Measurements from ENCODE around the gene ALDH7A1. TPM values are rescaled to one million over a fixed set of nuclear protein-coding genes. Genes with fewer than 3 reads are reported as not detected.

Gene ALDH7A1
- total and polyA plus RNA-seq, 12 donors, result 19.5 to 65.7 (median 48.4) TPM

- peaks cover 0 to 32% (median 12%) of the 10 kb centered on the region in 9 donors for H3K4me1 ChIP-seq
- no peak overlapping the region for H3K4me3 ChIP-seq
- no peaks in the 10 kb centered on the region for H3K9me3 ChIP-seq
- peak overlapping the region in 3 of 10 donors; percentile 24 to 50 (median 42) for H3K27ac ChIP-seq
- 68 to 86% methylated on average over 4 of the region's 4 CpGs for WGBS, 2 donors
- intact Hi-C loops (cut with DNase I), result no loop called here
- H3K36me3 ChIP-seq, result no peaks in the 10 kb centered on the region
- no peak for TF ChIP-seq CTCF (IDR thresholded peaks at IDR 0.05)
- ATAC-seq (no peak), DNase-seq (no peak)
- no peaks in the 10 kb centered on the region for H3K27me3 ChIP-seq
Measured at GRCh38 chr5:126513703-126514102, 81.3 kb downstream of the ALDH7A1 start.

GRCh38 chr5:126513302-126513701, 81.7 kb downstream of the ALDH7A1 start:
- no peak for TF ChIP-seq CTCF (IDR thresholded peaks at IDR 0.05)
- peaks cover 0 to 36% (median 16%) of the 10 kb centered on the region in 9 donors for H3K4me1 ChIP-seq
- H3K27ac ChIP-seq, result peak overlapping the region in 3 of 10 donors; percentile 24 to 50 (median 42)
- ATAC-seq (no peak), DNase-seq (no peak)
- no peaks in the 10 kb centered on the region for H3K36me3 ChIP-seq
- H3K27me3 ChIP-seq, result no peaks in the 10 kb centered on the region
- H3K9me3 ChIP-seq, result no peaks in the 10 kb centered on the region
- no peak overlapping the region for H3K4me3 ChIP-seq
- intact Hi-C loops (cut with DNase I), result no loop called here
- WGBS, 2 donors, result 88 to 90% methylated on average over 2 of the region's 2 CpGs

GRCh38 chr5:126512451-126512850, 82.6 kb downstream of the ALDH7A1 start:
- WGBS, 2 donors, result 94 to 97% methylated on average over 3 of the region's 3 CpGs
- no peak for ATAC-seq
- no peak overlapping the region for H3K4me3 ChIP-seq

GRCh38 chr5:126511961-126512360, 83.1 kb downstream of the ALDH7A1 start:
- 100% methylated on average over 1 of the region's 1 CpG for WGBS, 2 donors

More at GRCh38 chr5:126512451-126512850, 82.6 kb downstream of the ALDH7A1 start:
- H3K27ac ChIP-seq, result no peak overlapping the region
- DNase-seq, result no peak
- no peaks in the 10 kb centered on the region for H3K9me3 ChIP-seq
- H3K4me1 ChIP-seq, result peaks cover 0 to 40% (median 17%) of the 10 kb centered on the region in 9 donors
- no peak for TF ChIP-seq CTCF (IDR thresholded peaks at IDR 0.05)
- intact Hi-C loops (cut with DNase I), result no loop called here
- H3K36me3 ChIP-seq, result no peaks in the 10 kb centered on the region
- H3K27me3 ChIP-seq, result no peaks in the 10 kb centered on the region

More at GRCh38 chr5:126511961-126512360, 83.1 kb downstream of the ALDH7A1 start:
- DNase-seq (no peak), ATAC-seq (no peak)
- Histone ChIP-seq H3K27ac (no peak overlapping the region), H3K36me3 (no peaks in the 10 kb centered on the region), H3K27me3 (no peaks in the 10 kb centered on the region), H3K9me3 (no peaks in the 10 kb centered on the region), H3K4me3 (no peak overlapping the region), H3K4me1 (peaks cover 0 to 40% (median 17%) of the 10 kb centered on the region in 9 donors)
- TF ChIP-seq CTCF (IDR thresholded peaks at IDR 0.05), result no peak
- intact Hi-C loops (cut with DNase I), result no loop called here
